HCT116 (cell line): ENCODE data around the gene RNF138. TPM values are rescaled to one million over a fixed set of nuclear protein-coding genes. Genes with fewer than 3 reads are reported as not detected.

ENCODE experiments used
- ATAC-seq: fragments of 200-7000 bp; cut with Tn5 transposase; 2 replicates; pipeline ENCODE4 v1.9.1; 2020; ENCODE audit warnings: mild to moderate bottlenecking, moderate library complexity
- BruUV-seq: library from RNA; stranded (reverse); fragments of 400-500 nt; replicated peaks from 2 replicates; lab custom pipeline; 2021; lab: Mats Ljungman, UMichigan
- CTCF ChIA-PET: fragments of 300-600 bp; sonication (Branson Sonifier 250); formaldehyde crosslinking; loops from one replicate; lab custom pipeline; 2021; ENCODE audit warnings: antibody characterized with exemption; lab: Charles Lee
- POLR2A ChIA-PET: fragments of 300-600, 350-600 bp; sonication (Branson Sonifier 250); formaldehyde crosslinking; loops from one replicate; lab custom pipeline; 2021; ENCODE audit warnings: antibody characterized with exemption; lab: Charles Lee
- RAD21 ChIA-PET, 2 experiments: fragments of 300-600 bp; sonication (Branson Sonifier 250); formaldehyde crosslinking; loops; one replicate each; lab custom pipeline; 2023; ENCODE audit warnings: low total read pairs in 2 of 2; ENCODE audit not compliant: uncharacterized antibody in 2 of 2, unreplicated experiment in 2 of 2, low non-redundant PET in 1 of 2; lab: Charles Lee
- DNase-seq: peaks from one replicate; pipeline ENCODE4 v3.0.0-alpha.2; 2010; ENCODE audit warnings: low read depth, low spot score
- H2AFZ ChIP-seq: fragments of 200-600 bp; shearing (Covaris generic), sonication (generic); 2 replicates; pipeline ENCODE4 v1.6.1; 2017; ENCODE audit warnings: low read depth, mixed run types, mixed read lengths, antibody characterized with exemption, low read length; ENCODE audit not compliant: poor library complexity, severe bottlenecking
- H3K27ac ChIP-seq: 2 replicates; pipeline ENCODE4 v1.5.1; 2012; ENCODE audit warnings: low read depth, low read length
- H3K27me3 ChIP-seq: fragments of 200-600 bp; sonication (generic); 2 replicates; pipeline ENCODE4 v1.6.1; 2016; ENCODE audit warnings: mixed run types, low read length, mixed read lengths; ENCODE audit not compliant: insufficient read depth
- H3K36me3 ChIP-seq, 2 experiments: fragments of 200-500 bp in 1 of 2; fragments of 200-600 bp in 1 of 2; sonication (Bioruptor generic) in 1 of 2; sonication (generic) in 1 of 2; 2 replicates each; pipeline versions ENCODE4 v1.5.1 to v1.6.1; 2014 to 2016; ENCODE audit warnings: low read length in 2 of 2, inconsistent platforms in 1 of 2, mixed read lengths in 1 of 2, mixed run types in 1 of 2; ENCODE audit not compliant: insufficient read depth in 2 of 2, control insufficient read depth in 1 of 2
- H3K4me1 ChIP-seq, 2 experiments: fragments of 200-600 bp in 1 of 2; sonication (generic) in 1 of 2; 2 replicates each; pipeline versions ENCODE4 v1.5.1 to v1.6.1; 2012 to 2017; ENCODE audit warnings: low read length in 2 of 2, inconsistent platforms in 1 of 2, mild to moderate bottlenecking in 1 of 2, mixed read lengths in 1 of 2, mixed run types in 1 of 2, moderate library complexity in 1 of 2; ENCODE audit not compliant: insufficient read depth in 2 of 2, control insufficient read depth in 1 of 2
- H3K4me2 ChIP-seq: fragments of 200-600 bp; sonication (generic); 2 replicates; pipeline ENCODE4 v1.6.1; 2017; ENCODE audit warnings: mixed run types, low read length, mixed read lengths
- H3K4me3 ChIP-seq, 2 experiments: fragments of 200-600 bp in 1 of 2; sonication (generic) in 1 of 2; replicated peaks in 1 of 2; 2 replicates each; pipeline ENCODE4 v1.5.1; 2011 to 2016; ENCODE audit warnings: low read length in 2 of 2, control low read depth in 1 of 2, low read depth in 1 of 2, mild to moderate bottlenecking in 1 of 2, mixed read lengths in 1 of 2, mixed run types in 1 of 2
- H3K79me2 ChIP-seq: fragments of 200-600 bp; sonication (generic); 2 replicates; pipeline ENCODE4 v1.6.1; 2017; ENCODE audit warnings: mild to moderate bottlenecking, mixed run types, low read length, moderate library complexity, mixed read lengths; ENCODE audit not compliant: insufficient read depth
- H3K9ac ChIP-seq: fragments of 200-600 bp; sonication (generic); 2 replicates; pipeline ENCODE4 v1.6.1; 2016; ENCODE audit warnings: low read length, mixed read lengths
- H3K9me2 ChIP-seq: fragments of 200-600 bp; sonication (generic), shearing (Covaris generic); 2 replicates; pipeline ENCODE4 v1.6.1; 2017; ENCODE audit warnings: mixed run types, mild to moderate bottlenecking, moderate library complexity; ENCODE audit not compliant: insufficient read depth
- H3K9me3 ChIP-seq, 2 experiments: fragments of 200-500 bp in 1 of 2; fragments of 200-600 bp in 1 of 2; sonication (Bioruptor generic) in 1 of 2; sonication (generic) in 1 of 2; 2 replicates each; pipeline ENCODE4 v1.6.1; 2014 to 2017; ENCODE audit warnings: low read length in 2 of 2, mixed read lengths in 2 of 2, inconsistent platforms in 1 of 2, low read depth in 1 of 2, mild to moderate bottlenecking in 1 of 2, mixed run types in 1 of 2, moderate library complexity in 1 of 2; ENCODE audit not compliant: control insufficient read depth in 1 of 2, insufficient read depth in 1 of 2
- H4K20me1 ChIP-seq: fragments of 200-600 bp; sonication (generic), shearing (Covaris generic); 2 replicates; pipeline ENCODE4 v1.6.1; 2017; ENCODE audit warnings: mixed run types, mild to moderate bottlenecking, moderate library complexity; ENCODE audit not compliant: insufficient read depth
- CEBPB ChIP-seq: IDR thresholded peaks from 2 replicates; pipeline ENCODE4 v1.6.1; 2012; ENCODE audit warnings: low read depth
- EGR1 ChIP-seq: IDR thresholded peaks from 2 replicates; pipeline ENCODE4 v1.6.1; 2012; ENCODE audit warnings: low read depth
- ELF1 ChIP-seq: IDR thresholded peaks from 2 replicates; pipeline ENCODE4 v1.6.1; 2012; ENCODE audit warnings: low read depth, borderline replicate concordance
- EZH2 ChIP-seq: fragments of 200-600 bp; sonication (generic); IDR thresholded peaks from 2 replicates; pipeline ENCODE4 v1.6.1; 2017; ENCODE audit warnings: antibody characterized with exemption, mixed run types
- FOSL1 ChIP-seq: IDR thresholded peaks from 2 replicates; pipeline ENCODE4 v1.6.1; 2012; ENCODE audit warnings: low read depth
- POLR2A ChIP-seq: IDR thresholded peaks from 2 replicates; pipeline ENCODE4 v1.7.0; 2011; ENCODE audit warnings: borderline replicate concordance; ENCODE audit not compliant: insufficient read depth, insufficient read length; ENCODE audit errors: extremely low read depth
- RAD21 ChIP-seq: IDR thresholded peaks from 2 replicates; pipeline ENCODE4 v1.6.1; 2012; ENCODE audit warnings: low read depth, mild to moderate bottlenecking
- SIN3A ChIP-seq: IDR thresholded peaks from 2 replicates; pipeline ENCODE4 v1.6.1; 2012; ENCODE audit warnings: low read depth
- SP1 ChIP-seq: IDR thresholded peaks from 2 replicates; pipeline ENCODE4 v1.6.1; 2012; ENCODE audit warnings: low read depth
- TCF7L2 ChIP-seq: IDR thresholded peaks from 2 replicates; pipeline ENCODE4 v1.7.0; 2011; ENCODE audit warnings: borderline replicate concordance, inconsistent platforms; ENCODE audit not compliant: insufficient read depth, insufficient read length; ENCODE audit errors: extremely low read depth
- YY1 ChIP-seq: IDR thresholded peaks from 2 replicates; pipeline ENCODE4 v1.6.1; 2011; ENCODE audit warnings: low read length, low read depth, moderate library complexity, mild to moderate bottlenecking; ENCODE audit not compliant: insufficient replicate concordance; ENCODE audit errors: extremely low read depth
- ZNF274 ChIP-seq: fragments of 200-500 bp; sonication (Bioruptor generic); IDR thresholded peaks from 2 replicates; pipeline ENCODE4 v1.6.1; 2014; ENCODE audit warnings: mild to moderate bottlenecking, low read depth, low read length, inconsistent platforms
- intact Hi-C: fragments of 100-400 bp; cut with micrococcal nuclease; formaldehyde crosslinking; loops from 2 replicates; pipeline ENCODE4 v1.10.0; 2022
- total RNA-seq: library from RNA; stranded (reverse); gene quantifications from one replicate; pipeline ENCODE4 v1.2.1, GENCODE V29; 2021; ENCODE audit not compliant: unreplicated experiment
- TF ChIP-seq, protein P1 (sequence below), 3 experiments: fragments of 200-600 bp in 1 of 3; sonication (generic) in 1 of 3; IDR thresholded peaks in 2 of 3; conservative IDR thresholded peaks in 1 of 3; 2 replicates each; pipeline ENCODE4 v1.5.1; 2012 to 2017; ENCODE audit warnings: low read depth in 2 of 3, low read length in 2 of 3, antibody characterized with exemption in 1 of 3, borderline replicate concordance in 1 of 3, control low read depth in 1 of 3, mild to moderate bottlenecking in 1 of 3, mixed read lengths in 1 of 3, mixed run types in 1 of 3, moderate library complexity in 1 of 3; ENCODE audit not compliant: insufficient read depth in 1 of 3
- TF ChIP-seq, protein P2 (sequence below): IDR thresholded peaks from 2 replicates; pipeline ENCODE4 v1.6.1; 2011; ENCODE audit warnings: mild to moderate bottlenecking, low read length, moderate library complexity; ENCODE audit not compliant: insufficient replicate concordance; ENCODE audit errors: extremely low read depth
- TF ChIP-seq, protein P3 (sequence below): IDR thresholded peaks from 2 replicates; pipeline ENCODE4 v1.6.1; 2012; ENCODE audit warnings: low read depth

The RNF138 gene
- total RNA-seq, 1 experiment from 2014 or later: 72.5 TPM

- no TSS peak for BruUV-seq
- Histone ChIP-seq H3K9me2 (no peaks in the 10 kb centered on the region), H3K36me3 (peaks cover 12 to 41% of the 10 kb centered on the region in 2 experiments), H3K27ac (no peak overlapping the region), H3K9me3 (no peaks in the 10 kb centered on the region), H3K9ac (no peak overlapping the region), H3K4me2 (no peak overlapping the region), H3K79me2 (peaks cover 100% of the 10 kb centered on the region), H4K20me1 (peaks cover 8% of the 10 kb centered on the region; the same call in 1 of the 2 replicates), H2AFZ (no peak overlapping the region), H3K4me1 (no peaks in the 10 kb centered on the region), H3K4me3 (no peak overlapping the region), H3K27me3 (no peaks in the 10 kb centered on the region)
- ChIA-PET RAD21 (no interaction called here), CTCF (no interaction called here), POLR2A (no interaction called here)
- no peak for TF ChIP-seq TCF7L2
- TF ChIP-seq, protein P1, sequence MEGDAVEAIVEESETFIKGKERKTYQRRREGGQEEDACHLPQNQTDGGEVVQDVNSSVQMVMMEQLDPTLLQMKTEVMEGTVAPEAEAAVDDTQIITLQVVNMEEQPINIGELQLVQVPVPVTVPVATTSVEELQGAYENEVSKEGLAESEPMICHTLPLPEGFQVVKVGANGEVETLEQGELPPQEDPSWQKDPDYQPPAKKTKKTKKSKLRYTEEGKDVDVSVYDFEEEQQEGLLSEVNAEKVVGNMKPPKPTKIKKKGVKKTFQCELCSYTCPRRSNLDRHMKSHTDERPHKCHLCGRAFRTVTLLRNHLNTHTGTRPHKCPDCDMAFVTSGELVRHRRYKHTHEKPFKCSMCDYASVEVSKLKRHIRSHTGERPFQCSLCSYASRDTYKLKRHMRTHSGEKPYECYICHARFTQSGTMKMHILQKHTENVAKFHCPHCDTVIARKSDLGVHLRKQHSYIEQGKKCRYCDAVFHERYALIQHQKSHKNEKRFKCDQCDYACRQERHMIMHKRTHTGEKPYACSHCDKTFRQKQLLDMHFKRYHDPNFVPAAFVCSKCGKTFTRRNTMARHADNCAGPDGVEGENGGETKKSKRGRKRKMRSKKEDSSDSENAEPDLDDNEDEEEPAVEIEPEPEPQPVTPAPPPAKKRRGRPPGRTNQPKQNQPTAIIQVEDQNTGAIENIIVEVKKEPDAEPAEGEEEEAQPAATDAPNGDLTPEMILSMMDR (IDR thresholded peaks at IDR 0.05 in 2 of 3, conservative IDR thresholded peaks at IDR 0.05 in 1 of 3; ENCODE audit: borderline replicate concordance in 1 of 3, insufficient read depth in 1 of 3, low read depth in 2 of 3, low read length in 2 of 3): no peak
- no peak for TF ChIP-seq SIN3A
- no peak for TF ChIP-seq ZNF274
- TF ChIP-seq EZH2: no peak
- no peak for TF ChIP-seq CEBPB
- no peak for TF ChIP-seq SP1
- no peak for TF ChIP-seq POLR2A
- TF ChIP-seq EGR1: no peak
- TF ChIP-seq YY1: no peak
- TF ChIP-seq, protein P2, sequence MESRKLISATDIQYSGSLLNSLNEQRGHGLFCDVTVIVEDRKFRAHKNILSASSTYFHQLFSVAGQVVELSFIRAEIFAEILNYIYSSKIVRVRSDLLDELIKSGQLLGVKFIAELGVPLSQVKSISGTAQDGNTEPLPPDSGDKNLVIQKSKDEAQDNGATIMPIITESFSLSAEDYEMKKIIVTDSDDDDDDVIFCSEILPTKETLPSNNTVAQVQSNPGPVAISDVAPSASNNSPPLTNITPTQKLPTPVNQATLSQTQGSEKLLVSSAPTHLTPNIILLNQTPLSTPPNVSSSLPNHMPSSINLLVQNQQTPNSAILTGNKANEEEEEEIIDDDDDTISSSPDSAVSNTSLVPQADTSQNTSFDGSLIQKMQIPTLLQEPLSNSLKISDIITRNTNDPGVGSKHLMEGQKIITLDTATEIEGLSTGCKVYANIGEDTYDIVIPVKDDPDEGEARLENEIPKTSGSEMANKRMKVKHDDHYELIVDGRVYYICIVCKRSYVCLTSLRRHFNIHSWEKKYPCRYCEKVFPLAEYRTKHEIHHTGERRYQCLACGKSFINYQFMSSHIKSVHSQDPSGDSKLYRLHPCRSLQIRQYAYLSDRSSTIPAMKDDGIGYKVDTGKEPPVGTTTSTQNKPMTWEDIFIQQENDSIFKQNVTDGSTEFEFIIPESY: no peak
- TF ChIP-seq, protein P3, sequence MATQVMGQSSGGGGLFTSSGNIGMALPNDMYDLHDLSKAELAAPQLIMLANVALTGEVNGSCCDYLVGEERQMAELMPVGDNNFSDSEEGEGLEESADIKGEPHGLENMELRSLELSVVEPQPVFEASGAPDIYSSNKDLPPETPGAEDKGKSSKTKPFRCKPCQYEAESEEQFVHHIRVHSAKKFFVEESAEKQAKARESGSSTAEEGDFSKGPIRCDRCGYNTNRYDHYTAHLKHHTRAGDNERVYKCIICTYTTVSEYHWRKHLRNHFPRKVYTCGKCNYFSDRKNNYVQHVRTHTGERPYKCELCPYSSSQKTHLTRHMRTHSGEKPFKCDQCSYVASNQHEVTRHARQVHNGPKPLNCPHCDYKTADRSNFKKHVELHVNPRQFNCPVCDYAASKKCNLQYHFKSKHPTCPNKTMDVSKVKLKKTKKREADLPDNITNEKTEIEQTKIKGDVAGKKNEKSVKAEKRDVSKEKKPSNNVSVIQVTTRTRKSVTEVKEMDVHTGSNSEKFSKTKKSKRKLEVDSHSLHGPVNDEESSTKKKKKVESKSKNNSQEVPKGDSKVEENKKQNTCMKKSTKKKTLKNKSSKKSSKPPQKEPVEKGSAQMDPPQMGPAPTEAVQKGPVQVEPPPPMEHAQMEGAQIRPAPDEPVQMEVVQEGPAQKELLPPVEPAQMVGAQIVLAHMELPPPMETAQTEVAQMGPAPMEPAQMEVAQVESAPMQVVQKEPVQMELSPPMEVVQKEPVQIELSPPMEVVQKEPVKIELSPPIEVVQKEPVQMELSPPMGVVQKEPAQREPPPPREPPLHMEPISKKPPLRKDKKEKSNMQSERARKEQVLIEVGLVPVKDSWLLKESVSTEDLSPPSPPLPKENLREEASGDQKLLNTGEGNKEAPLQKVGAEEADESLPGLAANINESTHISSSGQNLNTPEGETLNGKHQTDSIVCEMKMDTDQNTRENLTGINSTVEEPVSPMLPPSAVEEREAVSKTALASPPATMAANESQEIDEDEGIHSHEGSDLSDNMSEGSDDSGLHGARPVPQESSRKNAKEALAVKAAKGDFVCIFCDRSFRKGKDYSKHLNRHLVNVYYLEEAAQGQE: no peak
- no peak for TF ChIP-seq FOSL1
- TF ChIP-seq ELF1: no peak
- no peak for TF ChIP-seq RAD21
- DNase-seq (no peak), ATAC-seq (no peak)
- intact Hi-C loops: no loop called here
Measured at GRCh38 chr18:32112826-32113225, 21.2 kb downstream of the RNF138 start.
